HCT116 (cell line): ENCODE data around the gene JADE1. TPM values are rescaled to one million over a fixed set of nuclear protein-coding genes. Genes with fewer than 3 reads are reported as not detected.

Source experiments
- ATAC-seq: fragments of 200-7000 bp; cut with Tn5 transposase; 2 replicates; pipeline ENCODE4 v1.9.1; 2020; ENCODE audit warnings: mild to moderate bottlenecking, moderate library complexity
- BruUV-seq: library from RNA; stranded (reverse); fragments of 400-500 nt; replicated peaks from 2 replicates; lab custom pipeline; 2021; lab: Mats Ljungman, UMichigan
- CTCF ChIA-PET: fragments of 300-600 bp; sonication (Branson Sonifier 250); formaldehyde crosslinking; loops from one replicate; lab custom pipeline; 2021; ENCODE audit warnings: antibody characterized with exemption; lab: Charles Lee
- POLR2A ChIA-PET: fragments of 300-600, 350-600 bp; sonication (Branson Sonifier 250); formaldehyde crosslinking; loops from one replicate; lab custom pipeline; 2021; ENCODE audit warnings: antibody characterized with exemption; lab: Charles Lee
- RAD21 ChIA-PET, 2 experiments: fragments of 300-600 bp; sonication (Branson Sonifier 250); formaldehyde crosslinking; loops; one replicate each; lab custom pipeline; 2023; ENCODE audit warnings: low total read pairs in 2 of 2; ENCODE audit not compliant: uncharacterized antibody in 2 of 2, unreplicated experiment in 2 of 2, low non-redundant PET in 1 of 2; lab: Charles Lee
- DNase-seq: peaks from one replicate; pipeline ENCODE4 v3.0.0-alpha.2; 2010; ENCODE audit warnings: low read depth, low spot score
- H2AFZ ChIP-seq: fragments of 200-600 bp; shearing (Covaris generic), sonication (generic); 2 replicates; pipeline ENCODE4 v1.6.1; 2017; ENCODE audit warnings: low read depth, mixed run types, mixed read lengths, antibody characterized with exemption, low read length; ENCODE audit not compliant: poor library complexity, severe bottlenecking
- H3K27ac ChIP-seq: 2 replicates; pipeline ENCODE4 v1.5.1; 2012; ENCODE audit warnings: low read depth, low read length
- H3K27me3 ChIP-seq: fragments of 200-600 bp; sonication (generic); 2 replicates; pipeline ENCODE4 v1.6.1; 2016; ENCODE audit warnings: mixed run types, low read length, mixed read lengths; ENCODE audit not compliant: insufficient read depth
- H3K36me3 ChIP-seq, 2 experiments: fragments of 200-500 bp in 1 of 2; fragments of 200-600 bp in 1 of 2; sonication (Bioruptor generic) in 1 of 2; sonication (generic) in 1 of 2; 2 replicates each; pipeline versions ENCODE4 v1.5.1 to v1.6.1; 2014 to 2016; ENCODE audit warnings: low read length in 2 of 2, inconsistent platforms in 1 of 2, mixed read lengths in 1 of 2, mixed run types in 1 of 2; ENCODE audit not compliant: insufficient read depth in 2 of 2, control insufficient read depth in 1 of 2
- H3K4me1 ChIP-seq, 2 experiments: fragments of 200-600 bp in 1 of 2; sonication (generic) in 1 of 2; 2 replicates each; pipeline versions ENCODE4 v1.5.1 to v1.6.1; 2012 to 2017; ENCODE audit warnings: low read length in 2 of 2, inconsistent platforms in 1 of 2, mild to moderate bottlenecking in 1 of 2, mixed read lengths in 1 of 2, mixed run types in 1 of 2, moderate library complexity in 1 of 2; ENCODE audit not compliant: insufficient read depth in 2 of 2, control insufficient read depth in 1 of 2
- H3K4me2 ChIP-seq: fragments of 200-600 bp; sonication (generic); 2 replicates; pipeline ENCODE4 v1.6.1; 2017; ENCODE audit warnings: mixed run types, low read length, mixed read lengths
- H3K4me3 ChIP-seq, 2 experiments: fragments of 200-600 bp in 1 of 2; sonication (generic) in 1 of 2; replicated peaks in 1 of 2; 2 replicates each; pipeline ENCODE4 v1.5.1; 2011 to 2016; ENCODE audit warnings: low read length in 2 of 2, control low read depth in 1 of 2, low read depth in 1 of 2, mild to moderate bottlenecking in 1 of 2, mixed read lengths in 1 of 2, mixed run types in 1 of 2
- H3K79me2 ChIP-seq: fragments of 200-600 bp; sonication (generic); 2 replicates; pipeline ENCODE4 v1.6.1; 2017; ENCODE audit warnings: mild to moderate bottlenecking, mixed run types, low read length, moderate library complexity, mixed read lengths; ENCODE audit not compliant: insufficient read depth
- H3K9ac ChIP-seq: fragments of 200-600 bp; sonication (generic); 2 replicates; pipeline ENCODE4 v1.6.1; 2016; ENCODE audit warnings: low read length, mixed read lengths
- H3K9me2 ChIP-seq: fragments of 200-600 bp; sonication (generic), shearing (Covaris generic); 2 replicates; pipeline ENCODE4 v1.6.1; 2017; ENCODE audit warnings: mixed run types, mild to moderate bottlenecking, moderate library complexity; ENCODE audit not compliant: insufficient read depth
- H3K9me3 ChIP-seq, 2 experiments: fragments of 200-500 bp in 1 of 2; fragments of 200-600 bp in 1 of 2; sonication (Bioruptor generic) in 1 of 2; sonication (generic) in 1 of 2; 2 replicates each; pipeline ENCODE4 v1.6.1; 2014 to 2017; ENCODE audit warnings: low read length in 2 of 2, mixed read lengths in 2 of 2, inconsistent platforms in 1 of 2, low read depth in 1 of 2, mild to moderate bottlenecking in 1 of 2, mixed run types in 1 of 2, moderate library complexity in 1 of 2; ENCODE audit not compliant: control insufficient read depth in 1 of 2, insufficient read depth in 1 of 2
- H4K20me1 ChIP-seq: fragments of 200-600 bp; sonication (generic), shearing (Covaris generic); 2 replicates; pipeline ENCODE4 v1.6.1; 2017; ENCODE audit warnings: mixed run types, mild to moderate bottlenecking, moderate library complexity; ENCODE audit not compliant: insufficient read depth
- CEBPB ChIP-seq: IDR thresholded peaks from 2 replicates; pipeline ENCODE4 v1.6.1; 2012; ENCODE audit warnings: low read depth
- ELF1 ChIP-seq: IDR thresholded peaks from 2 replicates; pipeline ENCODE4 v1.6.1; 2012; ENCODE audit warnings: low read depth, borderline replicate concordance
- JUND ChIP-seq: IDR thresholded peaks from 2 replicates; pipeline ENCODE4 v1.6.1; 2012
- POLR2A ChIP-seq: IDR thresholded peaks from 2 replicates; pipeline ENCODE4 v1.7.0; 2011; ENCODE audit warnings: borderline replicate concordance; ENCODE audit not compliant: insufficient read depth, insufficient read length; ENCODE audit errors: extremely low read depth
- RAD21 ChIP-seq: IDR thresholded peaks from 2 replicates; pipeline ENCODE4 v1.6.1; 2012; ENCODE audit warnings: low read depth, mild to moderate bottlenecking
- SIN3A ChIP-seq: IDR thresholded peaks from 2 replicates; pipeline ENCODE4 v1.6.1; 2012; ENCODE audit warnings: low read depth
- SP1 ChIP-seq: IDR thresholded peaks from 2 replicates; pipeline ENCODE4 v1.6.1; 2012; ENCODE audit warnings: low read depth
- SRF ChIP-seq: IDR thresholded peaks from 2 replicates; pipeline ENCODE4 v1.6.1; 2012; ENCODE audit warnings: low read depth
- TCF7L2 ChIP-seq: IDR thresholded peaks from 2 replicates; pipeline ENCODE4 v1.7.0; 2011; ENCODE audit warnings: borderline replicate concordance, inconsistent platforms; ENCODE audit not compliant: insufficient read depth, insufficient read length; ENCODE audit errors: extremely low read depth
- YY1 ChIP-seq: IDR thresholded peaks from 2 replicates; pipeline ENCODE4 v1.6.1; 2011; ENCODE audit warnings: low read length, low read depth, moderate library complexity, mild to moderate bottlenecking; ENCODE audit not compliant: insufficient replicate concordance; ENCODE audit errors: extremely low read depth
- ZNF274 ChIP-seq: fragments of 200-500 bp; sonication (Bioruptor generic); IDR thresholded peaks from 2 replicates; pipeline ENCODE4 v1.6.1; 2014; ENCODE audit warnings: mild to moderate bottlenecking, low read depth, low read length, inconsistent platforms
- intact Hi-C: fragments of 100-400 bp; cut with micrococcal nuclease; formaldehyde crosslinking; loops from 2 replicates; pipeline ENCODE4 v1.10.0; 2022
- total RNA-seq: library from RNA; stranded (reverse); gene quantifications from one replicate; pipeline ENCODE4 v1.2.1, GENCODE V29; 2021; ENCODE audit not compliant: unreplicated experiment
- TF ChIP-seq, protein P1 (sequence below): IDR thresholded peaks from 2 replicates; pipeline ENCODE4 v1.6.1; 2011; ENCODE audit warnings: mild to moderate bottlenecking, low read length, moderate library complexity; ENCODE audit not compliant: insufficient replicate concordance; ENCODE audit errors: extremely low read depth
- TF ChIP-seq, protein P2 (sequence below), 3 experiments: fragments of 200-600 bp in 1 of 3; sonication (generic) in 1 of 3; IDR thresholded peaks in 2 of 3; conservative IDR thresholded peaks in 1 of 3; 2 replicates each; pipeline ENCODE4 v1.5.1; 2012 to 2017; ENCODE audit warnings: low read depth in 2 of 3, low read length in 2 of 3, antibody characterized with exemption in 1 of 3, borderline replicate concordance in 1 of 3, control low read depth in 1 of 3, mild to moderate bottlenecking in 1 of 3, mixed read lengths in 1 of 3, mixed run types in 1 of 3, moderate library complexity in 1 of 3; ENCODE audit not compliant: insufficient read depth in 1 of 3

JADE1 gene
- total RNA-seq, 1 experiment from 2014 or later = 26.5 TPM

DNA sequence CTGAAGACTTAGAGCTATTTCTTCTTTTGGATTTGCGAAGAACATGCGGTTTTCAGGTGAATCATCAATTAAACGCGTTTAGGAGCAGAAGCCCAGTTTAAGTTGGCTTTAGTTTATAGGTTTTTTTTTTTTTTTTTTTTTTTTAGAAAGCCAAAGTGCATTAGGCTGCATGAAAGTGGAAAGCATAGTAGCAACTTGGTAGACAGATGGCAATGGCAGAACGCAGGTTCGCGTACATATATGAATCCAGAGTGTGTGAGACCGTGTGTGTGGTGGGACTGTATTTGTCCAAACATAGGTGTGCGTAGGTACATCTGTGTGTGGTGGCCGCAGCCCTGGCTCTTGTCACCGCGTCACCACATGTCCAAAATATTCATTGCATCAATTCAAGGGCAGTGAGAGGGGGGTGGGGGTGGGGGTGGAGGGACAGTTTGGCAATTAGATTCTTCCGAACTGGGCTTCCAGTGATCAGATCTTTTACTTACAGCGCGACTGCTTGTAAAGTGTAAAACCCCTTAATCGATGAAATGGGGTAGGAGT is 901 bp downstream of the JADE1 start:
- Histone ChIP-seq H3K4me2 (peak overlapping the region; percentile 100), H3K9me3 (no peaks in the 10 kb centered on the region), H3K79me2 (peaks cover 29% of the 10 kb centered on the region), H2AFZ (peak overlapping the region; percentile 92), H3K4me1 (peaks cover 10 to 27% of the 10 kb centered on the region in 2 experiments; a peak in 3 of 4 replicates), H3K36me3 (no peaks in the 10 kb centered on the region), H4K20me1 (no peaks in the 10 kb centered on the region), H3K27ac (peak overlapping the region; percentile 91), H3K27me3 (no peaks in the 10 kb centered on the region), H3K9ac (peak overlapping the region; percentile 82), H3K4me3 (peak overlapping the region; percentile 84 to 92), H3K9me2 (no peaks in the 10 kb centered on the region)
- DNase-seq (peak; percentile 26), ATAC-seq (peak; percentile 10; the same call in 1 of the 2 replicates)
- intact Hi-C loops = loop anchor here (5.0 kb wide), 2 partner anchors 358 to 523 kb away; partner anchors contain the start of gene PGRMC2
- CTCF ChIA-PET = interaction anchor here (0.7 kb wide), 1 partner anchor 533 kb away, joined by 3 read pairs; no protein-coding TSS in a partner anchor
- TF ChIP-seq POLR2A = peak; percentile 32
- TF ChIP-seq, protein P1, sequence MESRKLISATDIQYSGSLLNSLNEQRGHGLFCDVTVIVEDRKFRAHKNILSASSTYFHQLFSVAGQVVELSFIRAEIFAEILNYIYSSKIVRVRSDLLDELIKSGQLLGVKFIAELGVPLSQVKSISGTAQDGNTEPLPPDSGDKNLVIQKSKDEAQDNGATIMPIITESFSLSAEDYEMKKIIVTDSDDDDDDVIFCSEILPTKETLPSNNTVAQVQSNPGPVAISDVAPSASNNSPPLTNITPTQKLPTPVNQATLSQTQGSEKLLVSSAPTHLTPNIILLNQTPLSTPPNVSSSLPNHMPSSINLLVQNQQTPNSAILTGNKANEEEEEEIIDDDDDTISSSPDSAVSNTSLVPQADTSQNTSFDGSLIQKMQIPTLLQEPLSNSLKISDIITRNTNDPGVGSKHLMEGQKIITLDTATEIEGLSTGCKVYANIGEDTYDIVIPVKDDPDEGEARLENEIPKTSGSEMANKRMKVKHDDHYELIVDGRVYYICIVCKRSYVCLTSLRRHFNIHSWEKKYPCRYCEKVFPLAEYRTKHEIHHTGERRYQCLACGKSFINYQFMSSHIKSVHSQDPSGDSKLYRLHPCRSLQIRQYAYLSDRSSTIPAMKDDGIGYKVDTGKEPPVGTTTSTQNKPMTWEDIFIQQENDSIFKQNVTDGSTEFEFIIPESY = no peak
- POLR2A ChIA-PET = interaction anchor here (0.7 to 1.3 kb wide), 5 partner anchors 8 to 448 kb away, joined by 3 to 4 read pairs (median 3); no protein-coding TSS in a partner anchor
- RAD21 ChIA-PET = interaction anchor here in 1 of 2 experiments (0.7 kb wide), 1 partner anchor 218 kb away, joined by 3 read pairs; no protein-coding TSS in a partner anchor
- BruUV-seq = TSS peak; percentile 69

DNA sequence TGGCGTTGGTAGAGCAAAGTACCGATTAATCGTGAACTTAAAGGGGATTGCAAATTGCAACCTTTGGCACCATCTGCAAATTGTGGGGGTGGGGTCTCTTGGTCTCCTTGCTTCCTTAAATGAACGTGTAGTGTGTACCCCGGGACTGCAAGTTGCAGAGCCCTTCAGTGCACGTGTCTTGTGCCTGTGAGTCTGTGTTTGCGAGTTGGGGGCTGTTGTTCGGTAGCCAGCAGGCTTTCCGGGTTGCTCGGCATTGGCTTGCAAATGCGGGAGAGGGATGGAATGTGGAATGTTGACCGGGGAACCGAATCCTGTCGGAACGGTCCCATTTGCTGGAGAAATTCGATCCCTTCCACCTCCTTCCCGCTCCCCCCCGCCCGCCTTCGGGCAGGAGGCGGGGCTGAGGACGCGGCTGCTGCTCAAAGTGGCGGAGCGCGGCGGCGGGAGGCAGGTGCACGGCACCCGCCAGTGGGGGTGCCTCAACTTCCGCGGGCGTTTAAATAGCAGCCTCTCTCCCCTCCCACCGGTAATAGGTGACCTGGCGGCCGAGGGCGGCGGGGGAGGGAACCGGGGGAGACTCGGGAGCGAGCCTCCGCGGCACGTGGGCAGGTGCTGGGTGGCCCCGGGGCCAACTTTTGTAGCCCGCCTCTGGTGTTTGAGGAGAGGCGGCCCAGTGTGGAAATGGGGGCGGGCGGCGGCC is 1.5 kb downstream of the JADE1 start:
- peak; percentile 56 for ATAC-seq
- TF ChIP-seq JUND (no peak), TCF7L2 (peak; percentile 70), ELF1 (no peak), RAD21 (no peak), ZNF274 (no peak), SP1 (peak; percentile 45), SIN3A (peak; percentile 71), CEBPB (no peak), YY1 (peak; percentile 45), SRF (no peak)
- TF ChIP-seq, protein P2, sequence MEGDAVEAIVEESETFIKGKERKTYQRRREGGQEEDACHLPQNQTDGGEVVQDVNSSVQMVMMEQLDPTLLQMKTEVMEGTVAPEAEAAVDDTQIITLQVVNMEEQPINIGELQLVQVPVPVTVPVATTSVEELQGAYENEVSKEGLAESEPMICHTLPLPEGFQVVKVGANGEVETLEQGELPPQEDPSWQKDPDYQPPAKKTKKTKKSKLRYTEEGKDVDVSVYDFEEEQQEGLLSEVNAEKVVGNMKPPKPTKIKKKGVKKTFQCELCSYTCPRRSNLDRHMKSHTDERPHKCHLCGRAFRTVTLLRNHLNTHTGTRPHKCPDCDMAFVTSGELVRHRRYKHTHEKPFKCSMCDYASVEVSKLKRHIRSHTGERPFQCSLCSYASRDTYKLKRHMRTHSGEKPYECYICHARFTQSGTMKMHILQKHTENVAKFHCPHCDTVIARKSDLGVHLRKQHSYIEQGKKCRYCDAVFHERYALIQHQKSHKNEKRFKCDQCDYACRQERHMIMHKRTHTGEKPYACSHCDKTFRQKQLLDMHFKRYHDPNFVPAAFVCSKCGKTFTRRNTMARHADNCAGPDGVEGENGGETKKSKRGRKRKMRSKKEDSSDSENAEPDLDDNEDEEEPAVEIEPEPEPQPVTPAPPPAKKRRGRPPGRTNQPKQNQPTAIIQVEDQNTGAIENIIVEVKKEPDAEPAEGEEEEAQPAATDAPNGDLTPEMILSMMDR (IDR thresholded peaks at IDR 0.05 in 2 of 3, conservative IDR thresholded peaks at IDR 0.05 in 1 of 3; ENCODE audit: borderline replicate concordance in 1 of 3, insufficient read depth in 1 of 3, low read depth in 2 of 3, low read length in 2 of 3) = no peak

More for the DNA sequence above, 1.5 kb downstream of the JADE1 start:
- Histone ChIP-seq H3K4me3 (peak overlapping the region; percentile 84 to 92), H3K4me2 (peak overlapping the region; percentile 100), H2AFZ (peak overlapping the region; percentile 92), H3K9me2 (no peaks in the 10 kb centered on the region), H3K27ac (peak overlapping the region; percentile 91), H3K36me3 (no peaks in the 10 kb centered on the region), H4K20me1 (no peaks in the 10 kb centered on the region), H3K9me3 (no peaks in the 10 kb centered on the region), H3K27me3 (no peaks in the 10 kb centered on the region), H3K4me1 (peaks cover 10 to 27% of the 10 kb centered on the region in 2 experiments; a peak in 3 of 4 replicates), H3K79me2 (peaks cover 35% of the 10 kb centered on the region), H3K9ac (peak overlapping the region; percentile 82)
- ChIA-PET CTCF (interaction anchor here (1.9 kb wide), 1 partner anchor 236 kb away, joined by 9 read pairs; no protein-coding TSS in a partner anchor), POLR2A (interaction anchor here (1.1 to 1.6 kb wide), 2 partner anchors 208 to 286 kb away, joined by 3 to 4 read pairs; no protein-coding TSS in a partner anchor), RAD21 (no interaction called here)
- BruUV-seq = no TSS peak
- peak; percentile 61 for DNase-seq
- intact Hi-C loops = loop anchor here (5.0 kb wide), 2 partner anchors 359 to 524 kb away; partner anchors contain the start of gene PGRMC2
